HG02981 (cell line): ENCODE data around the gene CARS1.

Experiments used
- ATAC-seq: cut with Tn5 transposase; IDR thresholded peaks from one replicate; pipeline ENCODE4 v1.9.1; 2021; ENCODE audit warnings: mild to moderate bottlenecking, moderate library complexity; ENCODE audit not compliant: unreplicated experiment

Gene CARS1

GRCh38 chr11:3010521-3011275 is 46.5 kb downstream of the CARS1 start:
- ATAC-seq = no peak

- no peak for ATAC-seq
Observed at GRCh38 chr11:3010004-3010403, 47.2 kb downstream of the CARS1 start.

- ATAC-seq = no peak
Observed at GRCh38 chr11:3009481-3009880, 47.7 kb downstream of the CARS1 start.

- no peak for ATAC-seq
Observed at GRCh38 chr11:3008746-3009336, 48.4 kb downstream of the CARS1 start.

- ATAC-seq = no peak
Observed at GRCh38 chr11:3007404-3008010, 49.7 kb downstream of the CARS1 start.

- ATAC-seq = no peak
Observed at GRCh38 chr11:3006505-3007260, 50.5 kb downstream of the CARS1 start.

GRCh38 chr11:3004481-3004880 is 52.7 kb downstream of the CARS1 start:
- no peak for ATAC-seq

GRCh38 chr11:3003396-3004231 is 53.6 kb downstream of the CARS1 start:
- no peak for ATAC-seq

- ATAC-seq = no peak
Observed at GRCh38 chr11:3002871-3003270, 54.4 kb downstream of the CARS1 start.

- ATAC-seq = no peak
Observed at GRCh38 chr11:3002351-3002861, 54.8 kb downstream of the CARS1 start.

GRCh38 chr11:3001496-3001895 is 55.7 kb downstream of the CARS1 start:
- no peak for ATAC-seq

- no peak for ATAC-seq
Observed at GRCh38 chr11:3000032-3000961, 56.9 kb downstream of the CARS1 start.

GRCh38 chr11:2999464-2999998 is 57.7 kb downstream of the CARS1 start:
- ATAC-seq = no peak

GRCh38 chr11:2998073-2998850 is 59.0 kb downstream of the CARS1 start:
- ATAC-seq = no peak

- no peak for ATAC-seq
Observed at GRCh38 chr11:2997406-2997805, 59.8 kb downstream of the CARS1 start.

- no peak for ATAC-seq
Observed at GRCh38 chr11:2996976-2997375, 60.2 kb downstream of the CARS1 start.

GRCh38 chr11:2995893-2996554 is 61.2 kb downstream of the CARS1 start:
- no peak for ATAC-seq

GRCh38 chr11:2995031-2995561 is 62.1 kb downstream of the CARS1 start:
- no peak for ATAC-seq
